DOHH2 (cell line): ENCODE results near the gene CCT2.

Experiments
- EZH2phosphoT487 ChIP-seq: fragments of 200-600 bp; sonication (generic); IDR thresholded peaks from 2 replicates; pipeline ENCODE4 v1.6.1; 2017; ENCODE audit warnings: borderline replicate concordance, mild to moderate bottlenecking, antibody characterized with exemption, low read length, moderate library complexity, mixed read lengths
- TF ChIP-seq, protein P1 (sequence below): fragments of 200-600 bp; sonication (generic); IDR thresholded peaks from one replicate; pipeline ENCODE4 v1.5.1; 2014; ENCODE audit warnings: antibody characterized with exemption, mild to moderate bottlenecking, low read depth, low read length; ENCODE audit not compliant: poor library complexity, severe bottlenecking

DNA sequence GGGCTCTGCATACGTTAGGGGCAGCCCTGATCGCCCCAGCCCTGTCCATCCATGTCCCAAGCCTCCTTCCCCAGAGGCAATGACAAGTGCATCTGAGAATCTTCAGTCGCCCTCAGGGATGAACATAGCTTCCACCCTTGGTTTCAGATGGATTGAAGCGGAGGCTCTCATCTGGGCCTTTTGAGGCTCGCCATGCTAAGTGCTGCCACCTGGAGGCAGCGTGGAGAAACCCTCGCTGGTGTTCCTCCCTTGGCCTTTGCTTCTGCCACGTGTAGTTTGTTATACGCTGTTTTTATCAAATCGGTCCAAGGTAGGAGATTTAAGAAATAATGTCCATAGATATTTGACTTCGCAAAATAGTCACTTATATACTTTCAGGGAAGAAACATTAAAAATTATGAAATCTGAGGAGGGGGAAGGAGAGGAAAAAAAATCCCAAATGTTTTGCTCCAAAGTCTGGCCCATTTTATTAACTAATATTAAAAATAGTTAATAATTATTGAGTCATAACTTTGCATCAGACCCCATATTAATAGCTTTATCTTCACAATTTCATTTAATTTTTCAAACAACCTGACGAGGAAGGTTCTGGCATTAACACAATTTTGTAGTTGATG is 54.2 kb downstream of the CCT2 start:
- TF ChIP-seq, protein P1, sequence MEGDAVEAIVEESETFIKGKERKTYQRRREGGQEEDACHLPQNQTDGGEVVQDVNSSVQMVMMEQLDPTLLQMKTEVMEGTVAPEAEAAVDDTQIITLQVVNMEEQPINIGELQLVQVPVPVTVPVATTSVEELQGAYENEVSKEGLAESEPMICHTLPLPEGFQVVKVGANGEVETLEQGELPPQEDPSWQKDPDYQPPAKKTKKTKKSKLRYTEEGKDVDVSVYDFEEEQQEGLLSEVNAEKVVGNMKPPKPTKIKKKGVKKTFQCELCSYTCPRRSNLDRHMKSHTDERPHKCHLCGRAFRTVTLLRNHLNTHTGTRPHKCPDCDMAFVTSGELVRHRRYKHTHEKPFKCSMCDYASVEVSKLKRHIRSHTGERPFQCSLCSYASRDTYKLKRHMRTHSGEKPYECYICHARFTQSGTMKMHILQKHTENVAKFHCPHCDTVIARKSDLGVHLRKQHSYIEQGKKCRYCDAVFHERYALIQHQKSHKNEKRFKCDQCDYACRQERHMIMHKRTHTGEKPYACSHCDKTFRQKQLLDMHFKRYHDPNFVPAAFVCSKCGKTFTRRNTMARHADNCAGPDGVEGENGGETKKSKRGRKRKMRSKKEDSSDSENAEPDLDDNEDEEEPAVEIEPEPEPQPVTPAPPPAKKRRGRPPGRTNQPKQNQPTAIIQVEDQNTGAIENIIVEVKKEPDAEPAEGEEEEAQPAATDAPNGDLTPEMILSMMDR = peak; percentile 93
- no peak for TF ChIP-seq EZH2phosphoT487
